22Rv1 (cell line): ENCODE data around the gene BACH2.

Experiments
- ZFX ChIP-seq: fragments of 450-650 bp; IDR thresholded peaks from 2 replicates; pipeline ENCODE4 v1.6.1; 2017; ENCODE audit warnings: antibody characterized with exemption, borderline replicate concordance
- TF ChIP-seq, protein P1 (sequence below): fragments of 450-650 bp; IDR thresholded peaks from 2 replicates; pipeline ENCODE4 v1.5.1; 2017; ENCODE audit warnings: mild to moderate bottlenecking

GRCh38 chr6:90293319-90293953 lies 3.2 kb downstream of the BACH2 start:
- TF ChIP-seq, protein P1, sequence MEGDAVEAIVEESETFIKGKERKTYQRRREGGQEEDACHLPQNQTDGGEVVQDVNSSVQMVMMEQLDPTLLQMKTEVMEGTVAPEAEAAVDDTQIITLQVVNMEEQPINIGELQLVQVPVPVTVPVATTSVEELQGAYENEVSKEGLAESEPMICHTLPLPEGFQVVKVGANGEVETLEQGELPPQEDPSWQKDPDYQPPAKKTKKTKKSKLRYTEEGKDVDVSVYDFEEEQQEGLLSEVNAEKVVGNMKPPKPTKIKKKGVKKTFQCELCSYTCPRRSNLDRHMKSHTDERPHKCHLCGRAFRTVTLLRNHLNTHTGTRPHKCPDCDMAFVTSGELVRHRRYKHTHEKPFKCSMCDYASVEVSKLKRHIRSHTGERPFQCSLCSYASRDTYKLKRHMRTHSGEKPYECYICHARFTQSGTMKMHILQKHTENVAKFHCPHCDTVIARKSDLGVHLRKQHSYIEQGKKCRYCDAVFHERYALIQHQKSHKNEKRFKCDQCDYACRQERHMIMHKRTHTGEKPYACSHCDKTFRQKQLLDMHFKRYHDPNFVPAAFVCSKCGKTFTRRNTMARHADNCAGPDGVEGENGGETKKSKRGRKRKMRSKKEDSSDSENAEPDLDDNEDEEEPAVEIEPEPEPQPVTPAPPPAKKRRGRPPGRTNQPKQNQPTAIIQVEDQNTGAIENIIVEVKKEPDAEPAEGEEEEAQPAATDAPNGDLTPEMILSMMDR, result no peak
- TF ChIP-seq ZFX, result no peak
